Renal pelvis (tissue), 4 donors: Measurements from ENCODE around the gene KLHDC7B. TPM values are rescaled to one million over a fixed set of nuclear protein-coding genes. Genes with fewer than 3 reads are reported as not detected.

Experiments used
- DNase-seq: peaks from one replicate; pipeline ENCODE4 v3.0.0-alpha.2; 2013
- polyA plus RNA-seq, 3 donors: library from polyadenylated mRNA; unstranded; fragments of 120-200 nt; gene quantifications; one replicate each; pipeline ENCODE4 v1.2.1, GENCODE V29; 2013; ENCODE audit not compliant: insufficient read length in 3 of 3

The KLHDC7B gene
- polyA plus RNA-seq, 3 donors = 0.04 to 0.30 TPM; not detected in 1

DNA sequence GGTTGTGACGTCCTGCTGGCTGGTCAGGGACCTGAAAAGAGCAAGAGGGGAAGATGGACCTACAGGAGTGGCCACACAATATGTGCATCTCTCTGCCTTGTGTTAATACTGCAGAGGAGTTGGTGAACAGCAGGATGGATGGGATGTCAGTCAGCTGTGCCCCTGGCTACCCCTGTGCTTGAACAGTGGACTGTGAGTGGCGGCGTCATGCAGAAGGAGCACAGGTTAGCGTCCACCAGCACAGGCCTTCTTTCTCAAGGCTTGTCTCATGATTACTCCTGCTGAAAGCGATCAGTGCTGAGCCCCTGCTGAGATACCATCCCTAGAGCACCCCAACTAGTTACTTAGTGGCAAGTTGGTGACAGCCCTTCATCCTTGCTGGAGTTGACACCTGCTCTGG lies 40.7 kb downstream of the KLHDC7B start:
- no peak for DNase-seq

DNA sequence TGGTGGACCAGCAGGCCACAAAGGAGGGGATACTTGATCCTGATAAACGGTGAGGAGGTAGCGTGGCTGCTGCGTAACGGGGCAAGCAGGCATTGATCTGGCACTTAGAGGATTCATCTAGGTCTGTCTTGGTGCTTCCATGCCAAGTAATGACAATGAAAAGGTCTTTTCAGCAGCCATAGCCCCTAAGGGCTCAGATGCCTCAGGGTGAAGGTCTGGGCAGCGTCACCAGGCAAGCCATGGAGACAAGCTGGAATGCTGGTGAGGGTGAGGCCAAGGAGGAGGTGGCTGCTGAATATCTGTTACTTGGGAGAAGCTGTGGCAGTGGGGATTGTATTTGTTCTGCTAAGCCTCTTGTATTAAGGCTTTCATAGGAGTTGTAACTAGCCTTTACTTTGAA lies 41.7 kb downstream of the KLHDC7B start:
- DNase-seq = no peak

DNA sequence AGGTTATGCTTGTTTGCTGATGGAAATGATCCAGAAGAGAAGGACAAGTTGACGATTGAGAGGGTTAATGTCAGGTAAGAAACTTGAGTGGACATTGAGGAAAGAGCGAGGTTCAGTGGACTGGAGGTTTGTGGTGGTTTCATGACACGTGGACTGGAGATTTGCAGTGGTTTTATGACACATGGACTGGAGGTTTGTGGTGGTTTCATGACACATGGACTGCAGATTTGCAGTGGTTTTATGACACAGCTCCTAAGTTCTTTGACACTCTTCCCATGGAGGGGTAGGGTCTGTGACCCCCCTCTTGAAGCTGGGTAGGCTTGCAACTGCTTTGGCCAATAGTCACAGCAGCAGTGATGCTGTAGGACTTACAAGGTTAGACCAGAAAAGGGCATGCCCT lies 49.5 kb downstream of the KLHDC7B start:
- DNase-seq = no peak

DNA sequence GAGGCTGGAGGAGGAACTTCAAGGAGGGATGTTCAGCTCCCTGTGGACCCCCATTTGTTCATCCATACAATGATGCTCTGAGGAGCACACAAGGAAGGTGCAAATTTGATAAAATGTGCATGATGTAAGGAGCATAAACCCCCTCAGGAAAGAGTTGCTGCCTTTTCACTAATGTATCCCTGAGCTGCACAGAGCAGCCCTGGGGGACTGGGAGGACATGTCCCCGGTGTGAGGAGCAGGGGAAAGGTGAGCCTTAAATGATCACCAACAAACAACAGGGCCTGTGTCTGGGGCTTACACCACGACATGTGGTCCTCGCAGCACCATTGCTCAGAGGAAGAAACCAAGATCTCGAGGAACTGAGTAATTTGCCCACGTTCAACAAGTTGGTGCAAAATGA lies 51.4 kb downstream of the KLHDC7B start:
- no peak for DNase-seq

DNA sequence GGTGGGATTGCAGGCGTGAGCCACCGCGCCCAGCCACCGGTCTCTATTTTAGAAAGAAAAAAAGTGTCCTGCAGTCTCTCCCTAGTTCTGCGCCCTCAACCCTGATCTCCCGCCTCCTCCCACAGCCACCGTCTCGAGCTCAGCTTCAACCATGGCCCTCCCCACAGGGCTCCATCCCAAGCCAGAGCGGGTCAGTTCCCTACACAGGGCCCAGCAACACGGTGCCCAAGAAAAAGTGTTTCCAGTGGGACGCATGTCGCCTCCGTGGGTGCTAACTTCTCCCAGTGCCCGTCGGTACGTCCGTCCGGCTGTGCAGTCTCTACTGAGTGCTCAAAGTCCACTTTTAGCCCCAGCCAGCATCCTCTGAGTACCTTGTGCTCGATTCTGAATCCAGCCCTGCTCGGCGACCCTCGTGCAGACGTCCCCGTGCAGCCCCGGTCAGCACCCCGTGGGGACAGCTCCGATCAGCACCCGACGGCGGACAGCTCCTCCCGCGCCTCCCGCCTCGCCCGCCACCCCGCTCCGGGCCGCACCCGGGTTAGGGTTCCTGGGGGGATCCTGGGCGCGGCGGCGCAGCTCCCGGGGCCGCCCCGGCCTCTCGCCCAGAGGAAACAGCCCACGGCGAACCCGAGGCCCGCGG lies 54.2 kb downstream of the KLHDC7B start:
- DNase-seq = peak; percentile 49

DNA sequence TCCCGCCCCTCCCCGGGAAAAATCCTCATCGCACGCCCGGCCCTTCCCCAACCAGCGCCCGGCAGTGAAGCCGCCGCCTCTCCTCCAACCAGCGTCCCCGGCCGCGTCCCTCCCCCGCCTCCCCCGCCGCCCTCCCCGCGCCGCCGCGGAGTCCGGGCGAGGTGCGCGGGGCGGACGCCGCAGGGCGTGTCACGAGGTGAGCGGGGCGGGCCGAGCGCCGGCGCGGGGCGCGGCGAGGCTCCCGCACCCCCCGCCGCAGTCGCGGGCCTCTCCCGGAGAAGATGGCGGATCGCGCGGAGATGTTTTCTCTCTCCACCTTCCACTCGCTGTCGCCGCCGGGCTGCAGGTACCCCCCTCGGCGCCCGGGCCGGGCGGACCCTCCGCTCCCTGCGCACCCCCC lies 54.8 kb downstream of the KLHDC7B start, which contains the start of gene MAPK8IP2:
Gene MAPK8IP2, plus strand, starts transcription at position 256 of the 400 bp plus-strand sequence. Its CDS starts 26 bp downstream, at position 282.
- DNase-seq = no peak

Other genes with a start within 250 kb of the KLHDC7B start
- 100 to 1,000 TPM; 249 to 261 (median 258) TPM for gene PLXNB2, start 238.3 kb upstream of the KLHDC7B start, polyA plus RNA-seq
- gene DENND6B, start 218.9 kb upstream of the KLHDC7B start, polyA plus RNA-seq = 10 to 100 TPM; 13.9 to 18.7 (median 18.5) TPM
- 10 to 100 TPM; 46.5 to 54.7 (median 50.5) TPM for gene PPP6R2, start 202.6 kb upstream of the KLHDC7B start, polyA plus RNA-seq
- gene SBF1, start 70.9 kb upstream of the KLHDC7B start, polyA plus RNA-seq = 10 to 100 TPM; 42.2 to 51.0 (median 42.9) TPM
- 1 to 10 TPM; 4.4 to 6.0 (median 5.7) TPM for gene ADM2, start 64.4 kb upstream of the KLHDC7B start, polyA plus RNA-seq
- gene MIOX, start 59.0 kb upstream of the KLHDC7B start, polyA plus RNA-seq = 1 to 10 TPM; 3.3 to 6.6 (median 4.2) TPM
- 10 to 100 TPM; 47.3 to 61.5 (median 60.5) TPM for gene LMF2, start 38.2 kb upstream of the KLHDC7B start, polyA plus RNA-seq
- 10 to 100 TPM; 48.3 to 57.4 (median 56.6) TPM for gene NCAPH2, start 37.7 kb upstream of the KLHDC7B start, polyA plus RNA-seq
- 1 to 10 TPM in 2 of 3 donors, not detected in 1; 5.4 to 6.7 TPM for gene SCO2, start 20.3 kb upstream of the KLHDC7B start, polyA plus RNA-seq
- 1 to 10 TPM; 1.4 to 2.2 (median 2.0) TPM for gene TYMP, start 15.9 kb upstream of the KLHDC7B start, polyA plus RNA-seq
- gene SYCE3, start 17.0 kb downstream of the KLHDC7B start, polyA plus RNA-seq = under 1 TPM in 1 of 3 donors, not detected in 2; 0.58 TPM
- gene CPT1B, start 32.5 kb downstream of the KLHDC7B start, polyA plus RNA-seq = 10 to 100 TPM; 16.8 to 18.3 (median 17.1) TPM
- 100 to 1,000 TPM in 2 of 3 donors, 10 to 100 TPM in 1; 74.5 to 109 (median 105) TPM for gene CHKB, start 37.0 kb downstream of the KLHDC7B start, polyA plus RNA-seq
- gene MAPK8IP2, start 54.9 kb downstream of the KLHDC7B start, polyA plus RNA-seq = 1 to 10 TPM in 2 of 3 donors, under 1 TPM in 1; 0.76 to 1.1 (median 1.0) TPM
- gene ARSA, start 82.3 kb downstream of the KLHDC7B start, polyA plus RNA-seq = 10 to 100 TPM; 15.3 to 23.7 (median 20.4) TPM
- gene SHANK3, start 126.9 kb downstream of the KLHDC7B start, polyA plus RNA-seq = 10 to 100 TPM; 19.1 to 27.2 (median 19.6) TPM
- under 1 TPM; 0.43 to 0.58 (median 0.58) TPM for gene ACR, start 192.3 kb downstream of the KLHDC7B start, polyA plus RNA-seq
- 10 to 100 TPM; 52.5 to 87.3 (median 78.0) TPM for gene RABL2B, start 237.7 kb downstream of the KLHDC7B start, polyA plus RNA-seq